PFSK-1 (cell line): ENCODE results near the gene EPC1.

Experiments
- FOXP2 ChIP-seq: optimal IDR thresholded peaks from 2 replicates; pipeline ENCODE3; 2011; ENCODE audit warnings: borderline replicate concordance, control low read depth, inconsistent platforms; ENCODE audit not compliant: insufficient read depth; ENCODE audit errors: extremely low read length, extremely low read depth
- POLR2AphosphoS5 ChIP-seq: IDR thresholded peaks from 2 replicates; pipeline ENCODE4 v1.6.1; 2012; ENCODE audit warnings: low read depth, mild to moderate bottlenecking, control low read depth, low read length, moderate library complexity
- SIN3A ChIP-seq: IDR thresholded peaks from 2 replicates; pipeline ENCODE4 v1.6.1; 2012; ENCODE audit warnings: mild to moderate bottlenecking, low read length, moderate library complexity, borderline replicate concordance; ENCODE audit not compliant: insufficient read depth
- TAF1 ChIP-seq: IDR thresholded peaks from 2 replicates; pipeline ENCODE4 v1.6.1; 2012; ENCODE audit warnings: low read length, control low read depth, borderline replicate concordance; ENCODE audit not compliant: insufficient read depth
- TF ChIP-seq, protein P1 (sequence below), 2 experiments: IDR thresholded peaks; 2 replicates each; pipeline versions ENCODE4 v1.6.1 to v1.8.0; 2011 to 2012; ENCODE audit warnings: low read depth in 2 of 2, low read length in 2 of 2, control low read depth in 1 of 2, inconsistent platforms in 1 of 2, mild to moderate bottlenecking in 1 of 2, moderate library complexity in 1 of 2; ENCODE audit not compliant: insufficient read depth in 1 of 2

Gene EPC1

DNA sequence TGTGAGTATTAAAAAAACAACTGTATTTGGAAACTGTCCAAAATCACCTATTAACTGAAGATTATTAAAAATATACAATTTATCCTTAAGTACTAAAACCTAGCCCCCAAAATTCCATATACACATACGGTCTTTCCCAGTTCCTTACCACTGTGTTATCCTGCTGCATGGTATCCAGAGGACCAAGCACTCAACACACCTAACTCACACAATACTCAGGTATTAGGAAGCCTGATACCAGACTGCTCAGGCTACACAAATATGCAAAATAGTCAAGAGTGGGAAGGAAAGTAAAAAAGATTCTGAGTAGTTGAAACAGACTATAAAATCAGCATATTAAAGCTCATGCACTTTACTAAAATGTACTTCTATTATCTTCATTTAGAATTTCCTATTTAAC is 67.2 kb downstream of the EPC1 start:
- TF ChIP-seq, protein P1, sequence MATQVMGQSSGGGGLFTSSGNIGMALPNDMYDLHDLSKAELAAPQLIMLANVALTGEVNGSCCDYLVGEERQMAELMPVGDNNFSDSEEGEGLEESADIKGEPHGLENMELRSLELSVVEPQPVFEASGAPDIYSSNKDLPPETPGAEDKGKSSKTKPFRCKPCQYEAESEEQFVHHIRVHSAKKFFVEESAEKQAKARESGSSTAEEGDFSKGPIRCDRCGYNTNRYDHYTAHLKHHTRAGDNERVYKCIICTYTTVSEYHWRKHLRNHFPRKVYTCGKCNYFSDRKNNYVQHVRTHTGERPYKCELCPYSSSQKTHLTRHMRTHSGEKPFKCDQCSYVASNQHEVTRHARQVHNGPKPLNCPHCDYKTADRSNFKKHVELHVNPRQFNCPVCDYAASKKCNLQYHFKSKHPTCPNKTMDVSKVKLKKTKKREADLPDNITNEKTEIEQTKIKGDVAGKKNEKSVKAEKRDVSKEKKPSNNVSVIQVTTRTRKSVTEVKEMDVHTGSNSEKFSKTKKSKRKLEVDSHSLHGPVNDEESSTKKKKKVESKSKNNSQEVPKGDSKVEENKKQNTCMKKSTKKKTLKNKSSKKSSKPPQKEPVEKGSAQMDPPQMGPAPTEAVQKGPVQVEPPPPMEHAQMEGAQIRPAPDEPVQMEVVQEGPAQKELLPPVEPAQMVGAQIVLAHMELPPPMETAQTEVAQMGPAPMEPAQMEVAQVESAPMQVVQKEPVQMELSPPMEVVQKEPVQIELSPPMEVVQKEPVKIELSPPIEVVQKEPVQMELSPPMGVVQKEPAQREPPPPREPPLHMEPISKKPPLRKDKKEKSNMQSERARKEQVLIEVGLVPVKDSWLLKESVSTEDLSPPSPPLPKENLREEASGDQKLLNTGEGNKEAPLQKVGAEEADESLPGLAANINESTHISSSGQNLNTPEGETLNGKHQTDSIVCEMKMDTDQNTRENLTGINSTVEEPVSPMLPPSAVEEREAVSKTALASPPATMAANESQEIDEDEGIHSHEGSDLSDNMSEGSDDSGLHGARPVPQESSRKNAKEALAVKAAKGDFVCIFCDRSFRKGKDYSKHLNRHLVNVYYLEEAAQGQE (IDR thresholded peaks at IDR 0.05; ENCODE audit: insufficient read depth in 1 of 2, low read depth in 2 of 2, low read length in 2 of 2): no peak
- TF ChIP-seq FOXP2 (no peak), POLR2AphosphoS5 (no peak), TAF1 (no peak), SIN3A (no peak)

DNA sequence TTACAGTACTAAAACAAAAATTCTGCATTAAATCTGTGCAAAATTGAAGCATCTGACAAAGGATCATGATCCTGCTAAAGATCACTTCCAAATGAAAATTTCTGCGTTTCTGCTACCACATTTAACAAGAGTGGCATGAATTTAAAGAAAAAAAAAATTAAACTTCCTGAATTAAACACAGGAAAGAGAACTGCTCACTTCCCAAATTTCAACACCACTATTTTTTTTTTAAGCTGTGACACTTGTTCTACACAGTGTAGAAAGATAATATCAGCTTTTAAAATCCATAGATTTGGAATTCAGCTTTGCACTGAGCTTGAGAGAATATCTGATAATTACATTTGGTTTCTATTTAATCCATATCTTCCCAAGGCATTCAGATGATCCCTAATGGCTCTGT is 73.6 kb downstream of the EPC1 start:
- TF ChIP-seq FOXP2: no peak

DNA sequence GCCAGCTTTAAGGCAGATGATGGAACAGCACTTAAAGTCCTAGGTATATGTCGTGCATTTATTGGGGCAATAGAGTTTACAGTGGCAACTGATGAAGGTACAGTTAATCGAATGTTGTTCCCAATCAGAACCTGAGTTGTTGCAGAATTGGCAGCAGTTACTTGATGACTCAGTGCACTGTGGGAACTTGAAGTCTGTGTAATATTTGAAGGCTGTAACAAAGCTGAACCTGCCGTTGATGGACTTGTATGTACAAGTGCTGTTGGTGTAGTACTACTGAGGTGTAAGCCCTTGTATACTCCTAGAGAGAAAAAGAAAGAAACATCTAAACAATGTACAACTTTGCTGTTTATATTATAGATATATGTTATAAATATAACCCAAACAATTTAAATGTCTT is 75.3 kb downstream of the EPC1 start:
- no peak for TF ChIP-seq TAF1
- no peak for TF ChIP-seq SIN3A
- TF ChIP-seq FOXP2: no peak
- TF ChIP-seq, protein P1 (IDR thresholded peaks at IDR 0.05; ENCODE audit: insufficient read depth in 1 of 2, low read depth in 2 of 2, low read length in 2 of 2): no peak
- no peak for TF ChIP-seq POLR2AphosphoS5

DNA sequence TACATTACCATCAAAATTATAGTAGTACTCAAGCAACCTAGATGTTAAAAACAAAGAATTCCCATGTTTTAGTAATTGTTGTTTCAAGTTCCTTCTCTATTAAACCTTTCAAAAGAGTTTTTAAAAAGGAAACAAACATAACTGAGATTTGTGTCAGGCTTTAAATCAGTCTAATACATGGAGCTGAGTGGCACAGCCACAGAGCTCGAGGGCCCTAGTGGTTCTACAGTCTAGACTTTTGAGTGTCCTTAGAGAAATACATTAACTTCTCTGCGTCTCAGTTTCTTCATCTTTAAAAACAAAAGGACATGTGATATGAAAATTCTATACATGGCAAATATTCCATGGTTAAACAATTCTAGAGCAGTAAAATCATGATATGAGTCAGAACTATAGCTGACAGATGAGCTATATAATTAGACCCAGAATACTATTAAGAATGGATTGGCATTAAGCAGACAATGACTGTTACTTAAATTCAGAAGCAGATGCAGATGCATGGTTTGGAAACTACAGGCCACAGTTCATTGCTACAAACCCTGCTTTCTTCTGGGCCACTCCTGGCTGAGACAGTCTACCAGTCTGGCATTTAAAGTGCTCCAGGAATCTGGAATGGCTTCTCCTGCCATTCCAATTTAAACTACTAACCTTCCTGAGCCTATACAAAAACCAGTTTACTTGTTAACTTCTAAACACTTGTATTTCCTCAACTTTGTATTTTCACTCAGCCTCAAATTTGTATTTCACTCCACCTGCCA is 77.4 kb downstream of the EPC1 start:
- TF ChIP-seq TAF1 (no peak), POLR2AphosphoS5 (no peak), FOXP2 (no peak)
- TF ChIP-seq, protein P1 (IDR thresholded peaks at IDR 0.05; ENCODE audit: insufficient read depth in 1 of 2, low read depth in 2 of 2, low read length in 2 of 2): no peak

DNA sequence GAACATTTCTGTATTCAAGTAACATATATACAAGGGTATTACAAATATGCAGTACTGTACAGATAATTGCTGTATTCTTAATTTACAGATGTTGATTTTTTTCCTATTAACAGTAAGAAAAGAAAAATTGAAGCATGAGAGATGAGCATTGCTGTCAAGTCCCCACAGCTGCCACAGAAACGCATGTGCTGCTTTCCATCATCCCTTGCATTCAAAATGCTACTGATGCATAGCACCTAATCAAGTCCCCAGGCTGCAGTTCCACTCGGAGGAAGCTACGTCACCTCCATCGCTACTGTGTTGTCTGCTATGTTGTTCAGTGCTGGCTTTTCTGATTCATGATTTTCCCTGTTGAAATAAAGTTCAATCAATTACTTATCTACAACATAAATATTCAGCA is 78.2 kb downstream of the EPC1 start:
- TF ChIP-seq SIN3A (no peak), FOXP2 (no peak), POLR2AphosphoS5 (no peak), TAF1 (no peak)

DNA sequence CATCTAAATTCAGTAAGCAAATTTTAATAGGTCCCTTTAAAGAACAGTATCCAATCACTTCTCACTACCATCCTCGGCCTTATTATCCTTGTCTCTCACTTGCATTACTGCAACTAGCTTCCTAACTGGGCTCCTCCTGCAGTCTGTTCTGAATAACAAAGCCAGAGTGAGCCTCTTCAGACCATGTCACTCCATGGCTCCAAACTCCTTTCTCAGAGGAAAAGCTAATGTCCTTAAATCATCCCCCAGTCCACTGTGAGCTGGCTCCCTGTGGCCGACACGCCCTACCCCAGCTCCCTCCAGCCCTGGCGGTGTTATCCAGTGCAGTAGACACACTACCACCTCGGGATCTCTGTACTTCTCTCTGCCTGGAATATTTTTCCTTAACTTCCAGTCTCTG is 80.0 kb downstream of the EPC1 start:
- TF ChIP-seq TAF1: no peak
- TF ChIP-seq FOXP2: no peak
- no peak for TF ChIP-seq SIN3A
- TF ChIP-seq, protein P1 (IDR thresholded peaks at IDR 0.05; ENCODE audit: insufficient read depth in 1 of 2, low read depth in 2 of 2, low read length in 2 of 2): no peak
- no peak for TF ChIP-seq POLR2AphosphoS5
